H9 (cell line): ENCODE data around the gene OSBP. TPM values are rescaled to one million over a fixed set of nuclear protein-coding genes. Genes with fewer than 3 reads are reported as not detected.

Experiments used
- DNase-seq: peaks from one replicate; pipeline ENCODE4 v3.0.0-alpha.2; 2017
- H2AFZ ChIP-seq: one replicate; pipeline ENCODE4 v1.6.1; 2013; ENCODE audit warnings: mild to moderate bottlenecking, low read length, control low read depth, moderate library complexity
- H2AK5ac ChIP-seq: 2 replicates; pipeline ENCODE4 v1.6.1; 2013; ENCODE audit warnings: low read length, control low read depth, mixed read lengths; ENCODE audit not compliant: insufficient read length
- H2BK120ac ChIP-seq: one replicate; pipeline ENCODE4 v1.6.1; 2013; ENCODE audit warnings: low read depth, mild to moderate bottlenecking, low read length, control low read depth, inconsistent platforms; ENCODE audit not compliant: poor library complexity, severe bottlenecking
- H2BK12ac ChIP-seq: 2 replicates; pipeline ENCODE4 v1.6.1; 2013; ENCODE audit warnings: low read length, control low read depth, mixed read lengths, low read depth; ENCODE audit not compliant: insufficient read length
- H2BK15ac ChIP-seq: 2 replicates; pipeline ENCODE4 v1.6.1; 2013; ENCODE audit warnings: low read depth, low read length, control low read depth
- H2BK20ac ChIP-seq: one replicate; pipeline ENCODE4 v1.6.1; 2013; ENCODE audit warnings: low read depth, mild to moderate bottlenecking, low read length, control low read depth, inconsistent platforms; ENCODE audit not compliant: poor library complexity, severe bottlenecking
- H2BK5ac ChIP-seq: 2 replicates; pipeline ENCODE4 v1.6.1; 2013; ENCODE audit warnings: low read length, control low read depth, mixed read lengths; ENCODE audit not compliant: insufficient read length
- H3K14ac ChIP-seq: 2 replicates; pipeline ENCODE4 v1.6.1; 2013; ENCODE audit warnings: low read length, control low read depth; ENCODE audit not compliant: insufficient read depth
- H3K18ac ChIP-seq: 2 replicates; pipeline ENCODE4 v1.6.1; 2013; ENCODE audit warnings: low read depth, mild to moderate bottlenecking, mixed read lengths, low read length, control low read depth; ENCODE audit not compliant: insufficient read length
- H3K23ac ChIP-seq: 2 replicates; pipeline ENCODE4 v1.6.1; 2013; ENCODE audit warnings: low read length, control low read depth, mixed read lengths, low read depth; ENCODE audit not compliant: insufficient read length
- H3K23me2 ChIP-seq: 2 replicates; pipeline ENCODE4 v1.6.1; 2013; ENCODE audit warnings: low read depth, mild to moderate bottlenecking, mixed read lengths, low read length, control low read depth; ENCODE audit not compliant: insufficient read length, poor library complexity, severe bottlenecking
- H3K27ac ChIP-seq: 2 replicates; pipeline ENCODE4 v1.5.1; 2013; ENCODE audit warnings: low read length, control low read depth, mixed read lengths, low read depth; ENCODE audit not compliant: insufficient read length
- H3K27me3 ChIP-seq: 2 replicates; pipeline ENCODE4 v1.6.1; 2013; ENCODE audit warnings: low read length, control low read depth, inconsistent platforms; ENCODE audit not compliant: insufficient read depth
- H3K4ac ChIP-seq: 2 replicates; pipeline ENCODE4 v1.6.1; 2013; ENCODE audit warnings: low read depth, mild to moderate bottlenecking, control low read depth, inconsistent platforms, low read length, moderate library complexity
- H3K4me1 ChIP-seq: 2 replicates; pipeline ENCODE4 v1.6.1; 2013; ENCODE audit warnings: low read length, control low read depth, inconsistent platforms; ENCODE audit not compliant: insufficient read depth
- H3K4me2 ChIP-seq: 2 replicates; pipeline ENCODE4 v1.6.1; 2013; ENCODE audit warnings: low read length, control low read depth, mixed read lengths; ENCODE audit not compliant: insufficient read length, insufficient read depth
- H3K56ac ChIP-seq: 2 replicates; pipeline ENCODE4 v1.6.1; 2013; ENCODE audit warnings: low read depth, mild to moderate bottlenecking, mixed read lengths, low read length, control low read depth; ENCODE audit not compliant: insufficient read length
- H3K79me1 ChIP-seq: 2 replicates; pipeline ENCODE4 v1.6.1; 2013; ENCODE audit warnings: low read depth, mild to moderate bottlenecking, moderate library complexity, low read length, control low read depth, inconsistent platforms; ENCODE audit not compliant: insufficient read depth, poor library complexity, severe bottlenecking
- H3K79me2 ChIP-seq: 2 replicates; pipeline ENCODE4 v1.6.1; 2013; ENCODE audit warnings: low read length, control low read depth, inconsistent platforms; ENCODE audit not compliant: insufficient read depth
- H3K9ac ChIP-seq: 2 replicates; pipeline ENCODE4 v1.6.1; 2013; ENCODE audit warnings: low read length, control low read depth, mixed read lengths; ENCODE audit not compliant: insufficient read length; ENCODE audit errors: extremely low read depth
- H3K9me3 ChIP-seq: one replicate; pipeline ENCODE4 v1.6.1; 2013; ENCODE audit warnings: low read depth, low read length, inconsistent platforms; ENCODE audit not compliant: control insufficient read depth
- H3T11ph ChIP-seq: one replicate; pipeline ENCODE4 v1.6.1; 2013; ENCODE audit warnings: mild to moderate bottlenecking, low read length, control low read depth, inconsistent platforms
- H4K20me1 ChIP-seq: one replicate; pipeline ENCODE4 v1.6.1; 2013; ENCODE audit not compliant: control insufficient read depth, insufficient read length, insufficient read depth
- H4K5ac ChIP-seq: 2 replicates; pipeline ENCODE4 v1.6.1; 2013; ENCODE audit warnings: low read depth, mild to moderate bottlenecking, mixed read lengths, low read length, control low read depth; ENCODE audit not compliant: insufficient read length
- H4K8ac ChIP-seq: replicated peaks from 2 replicates; pipeline ENCODE4 v1.6.1; 2013; ENCODE audit warnings: low read length, control low read depth, mixed read lengths, low read depth; ENCODE audit not compliant: insufficient read length
- H4K91ac ChIP-seq: 2 replicates; pipeline ENCODE4 v1.6.1; 2013; ENCODE audit warnings: low read depth, mild to moderate bottlenecking, moderate library complexity, mixed read lengths, low read length, control low read depth; ENCODE audit not compliant: insufficient read length
- H3K27ac Mint-ChIP-seq, 3 experiments: 2 replicates in 2 of 3; 3 replicates in 1 of 3; pipeline ENCODE4 v1.8.0; 2020 to 2021; ENCODE audit warnings: mixed read lengths in 3 of 3, mild to moderate bottlenecking in 1 of 3, moderate library complexity in 1 of 3
- H3K27me3 Mint-ChIP-seq: 2 replicates; pipeline ENCODE4 v1.8.0; 2021; ENCODE audit warnings: low read depth, mild to moderate bottlenecking, moderate library complexity, mixed read lengths
- H3K36me3 Mint-ChIP-seq, 3 experiments: 2 replicates in 2 of 3; 3 replicates in 1 of 3; pipeline ENCODE4 v1.8.0; 2020 to 2021; ENCODE audit warnings: low read depth in 3 of 3, mixed read lengths in 3 of 3; ENCODE audit not compliant: insufficient read depth in 1 of 3
- H3K4me1 Mint-ChIP-seq, 2 experiments: 2 replicates each; pipeline ENCODE4 v1.8.0; 2020; ENCODE audit warnings: mixed read lengths in 2 of 2
- H3K4me3 Mint-ChIP-seq, 2 experiments: 2 replicates in 1 of 2; 3 replicates in 1 of 2; pipeline ENCODE4 v1.8.0; 2020 to 2021; ENCODE audit warnings: mild to moderate bottlenecking in 2 of 2, mixed read lengths in 2 of 2, moderate library complexity in 1 of 2
- H3K9me3 Mint-ChIP-seq, 2 experiments: 2 replicates in 1 of 2; 3 replicates in 1 of 2; pipeline ENCODE4 v1.8.0; 2020; ENCODE audit warnings: mild to moderate bottlenecking in 2 of 2, mixed read lengths in 2 of 2, moderate library complexity in 1 of 2
- WGBS: extraction: QIAGEN DNeasy Blood & Tissue Kit; methylation state at CpG from one replicate; pipeline ENCODE4 v1.1.7; 2013; ENCODE audit warnings: missing lambda C conversion rate, low lambda C conversion rate, mixed read lengths; ENCODE audit not compliant: insufficient read length; ENCODE audit errors: extremely low coverage; 5-methylcytosine and 5-hydroxymethylcytosine counted together
- microRNA-seq: library from miRNA; unstranded; fragments of <30 nt; microRNA quantifications from one replicate; pipeline ENCODE4, GENCODE V29; 2020; ENCODE audit warnings: borderline microRNAs expressed
- total RNA-seq: library from RNA; stranded (reverse); gene quantifications from 2 replicates; pipeline ENCODE4 v1.2.1, GENCODE V29; 2021
- TF ChIP-seq, protein P1 (sequence below): fragments of 200-600 bp; sonication (generic); conservative IDR thresholded peaks from 3 replicates; pipeline ENCODE4 v1.8.0; 2021; ENCODE audit warnings: antibody characterized with exemption, mild to moderate bottlenecking

The OSBP gene
- total RNA-seq, 1 experiment from 2014 or later: 48.5 TPM

DNA sequence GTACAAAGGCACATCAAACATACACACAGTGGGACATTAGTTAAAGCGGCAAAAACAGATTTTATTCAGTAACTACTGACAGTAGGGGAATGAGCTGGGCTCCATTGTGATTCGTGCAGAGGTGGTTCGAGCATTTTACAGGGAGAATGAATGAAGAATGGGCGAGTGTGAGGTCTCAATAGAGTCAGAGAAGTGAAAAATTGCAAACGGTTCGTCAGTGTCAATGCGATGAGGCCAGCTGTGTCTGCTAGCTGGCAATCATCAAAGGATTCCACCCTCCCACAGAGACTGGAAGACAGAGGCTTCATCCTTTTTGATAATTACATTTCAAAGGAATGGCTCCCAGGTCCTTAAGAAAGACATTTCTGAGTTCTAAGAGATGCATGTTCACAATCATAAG, 86.9 kb downstream of the OSBP start:
- Histone ChIP-seq H3K18ac (no peak overlapping the region), H3K56ac (no peak overlapping the region), H4K20me1 (no peaks in the 10 kb centered on the region), H3K9ac (no peak overlapping the region), H3K4me2 (no peak overlapping the region), H4K91ac (no peak overlapping the region), H2AFZ (no peak overlapping the region), H2BK20ac (no peak overlapping the region), H2AK5ac (no peak overlapping the region), H3K79me2 (no peaks in the 10 kb centered on the region), H2BK5ac (no peak overlapping the region), H4K8ac (no peak overlapping the region), H2BK120ac (no peak overlapping the region), H3K9me3 (no peaks in the 10 kb centered on the region), H2BK12ac (no peak overlapping the region), H2BK15ac (no peak overlapping the region), H3K4me1 (peaks cover 7% of the 10 kb centered on the region; the same call in 1 of the 2 replicates), H3K4ac (no peak overlapping the region), H3K27ac (no peak overlapping the region), H3K27me3 (no peaks in the 10 kb centered on the region), H3K14ac (no peak overlapping the region), H3K23ac (no peak overlapping the region), H3K79me1 (no peaks in the 10 kb centered on the region), H4K5ac (no peak overlapping the region), H3T11ph (no peak overlapping the region), H3K23me2 (no peaks in the 10 kb centered on the region)
- TF ChIP-seq, protein P1, sequence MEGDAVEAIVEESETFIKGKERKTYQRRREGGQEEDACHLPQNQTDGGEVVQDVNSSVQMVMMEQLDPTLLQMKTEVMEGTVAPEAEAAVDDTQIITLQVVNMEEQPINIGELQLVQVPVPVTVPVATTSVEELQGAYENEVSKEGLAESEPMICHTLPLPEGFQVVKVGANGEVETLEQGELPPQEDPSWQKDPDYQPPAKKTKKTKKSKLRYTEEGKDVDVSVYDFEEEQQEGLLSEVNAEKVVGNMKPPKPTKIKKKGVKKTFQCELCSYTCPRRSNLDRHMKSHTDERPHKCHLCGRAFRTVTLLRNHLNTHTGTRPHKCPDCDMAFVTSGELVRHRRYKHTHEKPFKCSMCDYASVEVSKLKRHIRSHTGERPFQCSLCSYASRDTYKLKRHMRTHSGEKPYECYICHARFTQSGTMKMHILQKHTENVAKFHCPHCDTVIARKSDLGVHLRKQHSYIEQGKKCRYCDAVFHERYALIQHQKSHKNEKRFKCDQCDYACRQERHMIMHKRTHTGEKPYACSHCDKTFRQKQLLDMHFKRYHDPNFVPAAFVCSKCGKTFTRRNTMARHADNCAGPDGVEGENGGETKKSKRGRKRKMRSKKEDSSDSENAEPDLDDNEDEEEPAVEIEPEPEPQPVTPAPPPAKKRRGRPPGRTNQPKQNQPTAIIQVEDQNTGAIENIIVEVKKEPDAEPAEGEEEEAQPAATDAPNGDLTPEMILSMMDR: no peak
- peaks cover 5% of the 10 kb centered on the region; the same call in 1 of the 2 replicates for H3K27me3 Mint-ChIP-seq
- no CpG with 5 or more reads among the region's 7 CpGs for WGBS
- peaks cover 24 to 32% of the 10 kb centered on the region in 2 experiments for H3K4me1 Mint-ChIP-seq
- no peaks in the 10 kb centered on the region for H3K36me3 Mint-ChIP-seq
- peak overlapping the region in 1 of 2 experiments; percentile 9; a peak in 1 of 5 replicates for H3K4me3 Mint-ChIP-seq
- H3K27ac Mint-ChIP-seq: no peak overlapping the region
- peaks cover 0 to 3% of the 10 kb centered on the region in 2 experiments; a peak in 1 of 5 replicates for H3K9me3 Mint-ChIP-seq
- no peak for DNase-seq

Small RNAs within 50 kb of the gene (microRNA-seq; reads per million reads assigned to microRNA genes)
- gene MIR3162: not detected

Other genes starting within 250 kb of the OSBP start
- not detected in 2 replicates for gene OR5A2, start 189.4 kb downstream of the OSBP start, total RNA-seq
- not detected in 2 replicates for gene OR5A1, start 179.3 kb downstream of the OSBP start, total RNA-seq
- not detected in 2 replicates for gene OR4D6, start 158.8 kb downstream of the OSBP start, total RNA-seq
- not detected in 2 replicates for gene OR4D10, start 142.5 kb downstream of the OSBP start, total RNA-seq
- gene OR4D11, start 112.2 kb downstream of the OSBP start, total RNA-seq: not detected in 2 replicates
- not detected in 2 replicates for gene OR4D9, start 104.2 kb downstream of the OSBP start, total RNA-seq
- 31.4 and 32.5 TPM in 2 replicates for gene PATL1, start 53.3 kb upstream of the OSBP start, total RNA-seq
- not detected in 2 replicates for gene OR10V1, start 98.1 kb upstream of the OSBP start, total RNA-seq
- gene STX3, start 139.6 kb upstream of the OSBP start, total RNA-seq: 37.7 and 41.0 TPM in 2 replicates
- 84.5 and 87.1 TPM in 2 replicates for gene MRPL16, start 195.0 kb upstream of the OSBP start, total RNA-seq
- gene CBLIF, start 229.7 kb upstream of the OSBP start, total RNA-seq: not detected in 2 replicates